Cardiac fibroblast (primary cell): Measurements from ENCODE around the gene COTL1.

ENCODE experiments used
- DNase-seq, 2 donors: peaks; one replicate each; pipeline versions ENCODE4 v3.0.0 to v3.0.0-alpha.2; 2010; ENCODE audit warnings: low read depth in 2 of 2
- H3K4me3 ChIP-seq, 2 donors: replicated peaks in 1 of 2; 1 replicate in 1 of 2; 2 replicates in 1 of 2; pipeline ENCODE4 v1.5.1; 2011; ENCODE audit warnings: low read depth in 2 of 2, low read length in 2 of 2, mild to moderate bottlenecking in 2 of 2, moderate library complexity in 1 of 2
- TF ChIP-seq, protein P1 (sequence below): IDR thresholded peaks from one replicate; pipeline ENCODE4 v1.5.1; 2011; ENCODE audit warnings: low read depth, mild to moderate bottlenecking, low read length, inconsistent platforms

The COTL1 gene

DNA sequence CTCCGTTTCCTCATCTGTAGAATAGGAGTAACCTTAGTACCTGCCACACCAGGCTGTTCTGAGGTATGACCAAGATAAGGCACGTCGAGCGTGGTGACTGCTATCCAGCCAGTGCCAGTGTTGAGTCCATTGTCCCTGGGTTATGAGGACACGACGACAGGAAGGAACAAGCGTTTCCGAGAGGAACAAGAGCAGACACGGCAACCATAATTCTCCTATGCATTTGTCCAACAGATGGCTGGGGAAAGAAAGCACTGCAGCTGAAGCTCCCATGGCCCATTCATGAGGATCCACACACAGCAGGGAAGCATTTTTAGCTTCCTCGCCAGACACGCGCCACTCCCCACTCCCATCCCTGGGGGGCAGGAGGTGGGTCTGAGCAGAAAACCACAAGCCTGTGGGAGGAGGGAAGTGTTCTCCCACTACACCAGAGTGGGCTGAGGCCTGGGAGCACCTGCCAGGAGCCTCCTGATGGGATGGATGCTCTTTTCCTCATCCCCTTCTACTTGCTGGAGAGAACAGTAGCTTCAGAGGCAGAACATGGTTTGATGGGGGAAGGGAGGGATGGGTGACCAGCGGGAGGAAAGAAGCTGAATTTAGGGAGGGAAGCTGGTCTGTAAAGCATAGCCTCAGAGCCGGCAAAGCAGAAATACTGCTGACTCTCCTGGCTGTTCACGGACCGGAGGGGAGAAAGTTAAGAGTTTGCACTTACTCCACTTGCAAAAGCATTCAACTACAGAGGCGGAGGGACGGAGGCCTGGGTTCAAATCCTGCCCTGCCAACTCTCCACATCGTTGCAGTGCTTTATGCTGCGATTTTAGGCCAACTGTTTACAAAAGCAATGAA, 2.7 kb downstream of the COTL1 start:
- H3K4me3 ChIP-seq = no peak overlapping the region
- TF ChIP-seq, protein P1, sequence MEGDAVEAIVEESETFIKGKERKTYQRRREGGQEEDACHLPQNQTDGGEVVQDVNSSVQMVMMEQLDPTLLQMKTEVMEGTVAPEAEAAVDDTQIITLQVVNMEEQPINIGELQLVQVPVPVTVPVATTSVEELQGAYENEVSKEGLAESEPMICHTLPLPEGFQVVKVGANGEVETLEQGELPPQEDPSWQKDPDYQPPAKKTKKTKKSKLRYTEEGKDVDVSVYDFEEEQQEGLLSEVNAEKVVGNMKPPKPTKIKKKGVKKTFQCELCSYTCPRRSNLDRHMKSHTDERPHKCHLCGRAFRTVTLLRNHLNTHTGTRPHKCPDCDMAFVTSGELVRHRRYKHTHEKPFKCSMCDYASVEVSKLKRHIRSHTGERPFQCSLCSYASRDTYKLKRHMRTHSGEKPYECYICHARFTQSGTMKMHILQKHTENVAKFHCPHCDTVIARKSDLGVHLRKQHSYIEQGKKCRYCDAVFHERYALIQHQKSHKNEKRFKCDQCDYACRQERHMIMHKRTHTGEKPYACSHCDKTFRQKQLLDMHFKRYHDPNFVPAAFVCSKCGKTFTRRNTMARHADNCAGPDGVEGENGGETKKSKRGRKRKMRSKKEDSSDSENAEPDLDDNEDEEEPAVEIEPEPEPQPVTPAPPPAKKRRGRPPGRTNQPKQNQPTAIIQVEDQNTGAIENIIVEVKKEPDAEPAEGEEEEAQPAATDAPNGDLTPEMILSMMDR = no peak

GRCh38 chr16:84614623-84614967, 3.3 kb downstream of the COTL1 start:
- TF ChIP-seq, protein P1 = no peak
- no peak overlapping the region for H3K4me3 ChIP-seq
- no peak for DNase-seq

More for the DNA sequence above, 2.7 kb downstream of the COTL1 start:
- no peak for DNase-seq

DNA sequence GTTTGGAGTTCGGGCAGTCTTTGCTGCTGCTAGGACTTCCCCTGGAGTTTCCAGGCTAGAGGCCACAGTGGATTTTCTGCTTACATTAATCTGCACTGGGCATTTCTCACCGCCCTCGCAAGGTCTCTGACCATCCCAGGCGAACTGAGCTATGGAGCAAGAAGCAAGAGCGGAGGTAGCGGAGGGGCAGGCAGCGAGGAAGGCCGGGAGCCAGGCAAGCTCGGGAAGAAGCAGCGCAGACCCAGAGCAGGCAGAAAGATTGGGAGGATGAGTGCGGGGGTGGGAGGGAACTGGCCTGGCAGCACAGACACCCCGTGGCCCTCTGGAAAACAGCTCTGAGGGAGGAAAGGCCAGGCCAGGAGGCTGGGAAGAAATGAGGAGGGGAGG, 3.8 kb downstream of the COTL1 start:
- DNase-seq = no peak
- TF ChIP-seq, protein P1 = no peak
- no peak overlapping the region for H3K4me3 ChIP-seq

DNA sequence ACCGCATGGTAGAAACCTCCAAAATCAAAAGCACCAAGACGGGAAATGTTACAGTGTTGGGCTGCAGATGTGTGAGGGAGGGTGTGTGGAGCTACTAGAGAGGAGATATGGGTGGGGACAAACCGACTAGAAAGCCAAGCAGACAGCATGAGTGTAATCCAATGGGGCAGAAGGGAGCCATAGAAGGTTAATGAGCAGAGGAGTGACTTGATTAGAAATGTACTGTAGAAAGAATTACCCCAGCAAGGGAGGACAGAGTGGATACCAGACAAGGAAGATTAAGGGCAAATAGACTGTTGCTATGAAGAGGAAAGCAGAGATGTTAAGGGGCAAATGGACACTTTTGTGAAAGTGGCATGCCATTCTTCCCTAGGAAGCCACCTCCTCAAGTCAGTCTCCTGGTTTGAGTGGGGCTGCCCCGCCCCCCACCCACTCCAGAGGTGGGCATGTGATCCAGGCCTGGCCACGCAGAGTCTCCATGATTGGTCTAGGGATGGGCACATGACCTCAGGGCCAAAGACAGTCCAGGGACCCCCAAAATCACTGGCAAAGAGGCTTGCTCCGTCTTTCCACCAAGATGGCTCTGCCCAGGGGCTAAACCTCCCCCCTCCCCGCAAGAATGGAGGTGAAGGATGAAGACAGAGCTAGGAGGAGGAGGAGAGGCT, 4.3 kb downstream of the COTL1 start:
- TF ChIP-seq, protein P1 = no peak
- no peak overlapping the region for H3K4me3 ChIP-seq
- no peak for DNase-seq

- no peak overlapping the region for H3K4me3 ChIP-seq
- TF ChIP-seq, protein P1 = no peak
- no peak for DNase-seq
Measured at GRCh38 chr16:84612686-84613085, 5.2 kb downstream of the COTL1 start.

GRCh38 chr16:84611041-84611440, 6.8 kb downstream of the COTL1 start:
- no peak overlapping the region for H3K4me3 ChIP-seq
- TF ChIP-seq, protein P1 = no peak

More at GRCh38 chr16:84611041-84611440, 6.8 kb downstream of the COTL1 start:
- peak; percentile 18 to 74 for DNase-seq
